IPS DF 6.9 (cell line): ENCODE data around the gene SFMBT2.

ENCODE experiments used
- DNase-seq: peaks from one replicate; pipeline ENCODE4 v3.0.0-alpha.2; 2013; ENCODE audit warnings: low read depth, low spot score
- H3K27ac ChIP-seq: one replicate; pipeline ENCODE4 v1.5.1; 2013; ENCODE audit warnings: low read length, control low read depth
- H3K27me3 ChIP-seq: 2 replicates; pipeline ENCODE4 v1.6.1; 2013; ENCODE audit warnings: mild to moderate bottlenecking, low read length; ENCODE audit not compliant: control insufficient read depth, insufficient read depth
- H3K36me3 ChIP-seq: 2 replicates; pipeline ENCODE4 v1.6.1; 2013; ENCODE audit warnings: low read length; ENCODE audit not compliant: control insufficient read depth, insufficient read depth
- H3K4me1 ChIP-seq: 2 replicates; pipeline ENCODE4 v1.6.1; 2013; ENCODE audit warnings: low read length; ENCODE audit not compliant: control insufficient read depth, insufficient read depth
- H3K4me3 ChIP-seq: 2 replicates; pipeline ENCODE4 v1.5.1; 2013; ENCODE audit warnings: mild to moderate bottlenecking, low read length
- H3K9me3 ChIP-seq: 2 replicates; pipeline ENCODE4 v1.6.1; 2013; ENCODE audit warnings: low read length, inconsistent platforms; ENCODE audit not compliant: control insufficient read depth, insufficient read depth
- WGBS: extraction: QIAGEN DNeasy Blood & Tissue Kit; methylation state at CpG from one replicate; pipeline ENCODE4 v1.1.7; 2013; ENCODE audit warnings: mixed read lengths, missing lambda C conversion rate; ENCODE audit not compliant: insufficient read length, insufficient coverage; 5-methylcytosine and 5-hydroxymethylcytosine counted together

SFMBT2 gene

GRCh38 chr10:7410862-7411670 is at the start of gene SFMBT2:
Gene SFMBT2, minus strand, starts transcription at chr10:7411034. Its CDS starts 29,136 bp downstream, at chr10:7381898.
- H3K4me3 ChIP-seq, result peak within 1 kb of the TSS; percentile 53; the same call in 1 of the 2 replicates
- no peak within 1 kb of the TSS for H3K27ac ChIP-seq
- peaks cover 7% of the 10 kb centered on the region for H3K4me1 ChIP-seq
- no peaks in the 10 kb centered on the region for H3K9me3 ChIP-seq
- no CpG with 5 or more reads among the region's 66 CpGs for WGBS
- peaks cover 19% of the 10 kb centered on the region for H3K27me3 ChIP-seq
- no peaks in the 10 kb centered on the region for H3K36me3 ChIP-seq
- DNase-seq, result no peak

- Histone ChIP-seq H3K27me3 (no peaks in the 10 kb centered on the region), H3K36me3 (no peaks in the 10 kb centered on the region), H3K9me3 (no peaks in the 10 kb centered on the region), H3K4me1 (no peaks in the 10 kb centered on the region), H3K27ac (no peak overlapping the region), H3K4me3 (no peak overlapping the region)
- no CpG with 5 or more reads among the region's 6 CpGs for WGBS
- no peak for DNase-seq
Observed at GRCh38 chr10:7460006-7460405, 49.2 kb upstream of the SFMBT2 start.

- no peak overlapping the region for H3K27ac ChIP-seq
- H3K27me3 ChIP-seq, result no peaks in the 10 kb centered on the region
- no peak for DNase-seq
- H3K36me3 ChIP-seq, result no peaks in the 10 kb centered on the region
- H3K9me3 ChIP-seq, result no peaks in the 10 kb centered on the region
- no CpG with 5 or more reads among the region's 2 CpGs for WGBS
- no peaks in the 10 kb centered on the region for H3K4me1 ChIP-seq
- H3K4me3 ChIP-seq, result no peak overlapping the region
Observed at GRCh38 chr10:7458556-7458955, 47.7 kb upstream of the SFMBT2 start.

GRCh38 chr10:7457478-7458316 is 46.9 kb upstream of the SFMBT2 start:
- no peaks in the 10 kb centered on the region for H3K9me3 ChIP-seq
- no peaks in the 10 kb centered on the region for H3K4me1 ChIP-seq
- no peaks in the 10 kb centered on the region for H3K27me3 ChIP-seq
- no peak overlapping the region for H3K27ac ChIP-seq
- no peak overlapping the region for H3K4me3 ChIP-seq
- no peak for DNase-seq
- H3K36me3 ChIP-seq, result no peaks in the 10 kb centered on the region
- WGBS, result no CpG with 5 or more reads among the region's 14 CpGs

GRCh38 chr10:7449063-7449695 is 38.3 kb upstream of the SFMBT2 start:
- Histone ChIP-seq H3K27ac (no peak overlapping the region), H3K4me3 (no peak overlapping the region), H3K9me3 (no peaks in the 10 kb centered on the region), H3K36me3 (no peaks in the 10 kb centered on the region), H3K27me3 (no peaks in the 10 kb centered on the region), H3K4me1 (peaks cover 1% of the 10 kb centered on the region; the same call in 1 of the 2 replicates)
- no peak for DNase-seq
- WGBS, result no CpG with 5 or more reads among the region's 4 CpGs

- Histone ChIP-seq H3K4me1 (peaks cover 1% of the 10 kb centered on the region; the same call in 1 of the 2 replicates), H3K27me3 (no peaks in the 10 kb centered on the region), H3K9me3 (no peaks in the 10 kb centered on the region), H3K4me3 (no peak overlapping the region), H3K36me3 (no peaks in the 10 kb centered on the region), H3K27ac (no peak overlapping the region)
- no peak for DNase-seq
- no CpG with 5 or more reads among the region's 7 CpGs for whole genome bisulfite sequencing
Observed at GRCh38 chr10:7445474-7446185, 34.8 kb upstream of the SFMBT2 start.

- no peak overlapping the region for H3K27ac ChIP-seq
- H3K4me1 ChIP-seq, result peaks cover 1% of the 10 kb centered on the region; the same call in 1 of the 2 replicates
- no peak overlapping the region for H3K4me3 ChIP-seq
- no CpG with 5 or more reads among the region's 19 CpGs for WGBS
- no peaks in the 10 kb centered on the region for H3K27me3 ChIP-seq
- no peaks in the 10 kb centered on the region for H3K9me3 ChIP-seq
- H3K36me3 ChIP-seq, result no peaks in the 10 kb centered on the region
- DNase-seq, result no peak
Observed at GRCh38 chr10:7444551-7445121, 33.8 kb upstream of the SFMBT2 start.

GRCh38 chr10:7443036-7443435 is 32.2 kb upstream of the SFMBT2 start:
- Histone ChIP-seq H3K4me1 (peaks cover 1% of the 10 kb centered on the region; the same call in 1 of the 2 replicates), H3K4me3 (no peak overlapping the region), H3K9me3 (no peaks in the 10 kb centered on the region), H3K27ac (no peak overlapping the region), H3K27me3 (no peaks in the 10 kb centered on the region), H3K36me3 (no peaks in the 10 kb centered on the region)
- no peak for DNase-seq

- H3K27ac ChIP-seq, result no peak overlapping the region
- H3K4me3 ChIP-seq, result no peak overlapping the region
- WGBS, result no CpG with 5 or more reads among the region's 12 CpGs
- H3K27me3 ChIP-seq, result no peaks in the 10 kb centered on the region
- H3K9me3 ChIP-seq, result no peaks in the 10 kb centered on the region
- no peak for DNase-seq
- H3K36me3 ChIP-seq, result no peaks in the 10 kb centered on the region
- H3K4me1 ChIP-seq, result no peaks in the 10 kb centered on the region; the same call in 1 of the 2 replicates
Observed at GRCh38 chr10:7441403-7442147, 30.7 kb upstream of the SFMBT2 start.
